Measurements from ENCODE around the gene MCF2L. TPM values are rescaled to one million over a fixed set of nuclear protein-coding genes. Genes with fewer than 3 reads are reported as not detected.

The MCF2L gene
- total RNA-seq, 2 experiments from 2014 or later: 2.8 to 16.4 TPM

DNA sequence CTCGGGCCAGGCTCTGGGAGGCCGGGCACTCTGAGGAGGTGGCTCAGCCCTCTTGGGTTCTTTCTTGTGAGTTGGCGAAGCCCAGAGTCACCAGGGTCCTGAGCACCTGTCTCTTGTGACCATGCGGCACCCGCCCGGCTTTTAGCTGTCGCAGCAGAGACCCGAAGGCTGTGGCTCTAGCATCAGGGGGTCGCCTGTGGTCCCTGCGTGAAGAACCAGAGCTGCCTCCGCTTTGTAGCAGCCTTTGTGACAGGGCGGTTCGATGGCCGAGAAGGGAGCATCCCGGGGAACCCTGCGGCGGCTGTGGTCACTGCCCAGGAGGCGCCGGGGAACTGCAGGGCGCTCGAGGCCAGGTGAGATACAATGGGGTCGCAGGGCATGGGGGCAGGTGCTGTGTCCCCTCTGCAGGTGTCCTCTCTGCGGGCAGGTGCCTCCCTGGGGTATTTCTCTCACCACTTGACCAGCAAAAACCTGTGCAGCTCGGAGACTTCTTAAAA lies 10.4 kb downstream of the MCF2L start:
- DNase-seq (ENCODE audit: low spot score): no peak
- no peak overlapping the region for H2AFZ ChIP-seq (ENCODE audit: low read length)
- no peak overlapping the region for H3K4me2 ChIP-seq (ENCODE audit: low read length)
- POLR2A ChIA-PET: no interaction called here
- H3K4me1 ChIP-seq (ENCODE audit: insufficient read depth, low read length, poor library complexity, severe bottlenecking): no peaks in the 10 kb centered on the region
- no peak for TF ChIP-seq EZH2phosphoT487 (IDR thresholded peaks at IDR 0.05; ENCODE audit: borderline replicate concordance, low read depth, low read length)
- TF ChIP-seq, protein P1, sequence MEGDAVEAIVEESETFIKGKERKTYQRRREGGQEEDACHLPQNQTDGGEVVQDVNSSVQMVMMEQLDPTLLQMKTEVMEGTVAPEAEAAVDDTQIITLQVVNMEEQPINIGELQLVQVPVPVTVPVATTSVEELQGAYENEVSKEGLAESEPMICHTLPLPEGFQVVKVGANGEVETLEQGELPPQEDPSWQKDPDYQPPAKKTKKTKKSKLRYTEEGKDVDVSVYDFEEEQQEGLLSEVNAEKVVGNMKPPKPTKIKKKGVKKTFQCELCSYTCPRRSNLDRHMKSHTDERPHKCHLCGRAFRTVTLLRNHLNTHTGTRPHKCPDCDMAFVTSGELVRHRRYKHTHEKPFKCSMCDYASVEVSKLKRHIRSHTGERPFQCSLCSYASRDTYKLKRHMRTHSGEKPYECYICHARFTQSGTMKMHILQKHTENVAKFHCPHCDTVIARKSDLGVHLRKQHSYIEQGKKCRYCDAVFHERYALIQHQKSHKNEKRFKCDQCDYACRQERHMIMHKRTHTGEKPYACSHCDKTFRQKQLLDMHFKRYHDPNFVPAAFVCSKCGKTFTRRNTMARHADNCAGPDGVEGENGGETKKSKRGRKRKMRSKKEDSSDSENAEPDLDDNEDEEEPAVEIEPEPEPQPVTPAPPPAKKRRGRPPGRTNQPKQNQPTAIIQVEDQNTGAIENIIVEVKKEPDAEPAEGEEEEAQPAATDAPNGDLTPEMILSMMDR (conservative IDR thresholded peaks at IDR 0.05; ENCODE audit: low read length): no peak
- CTCF ChIA-PET (ENCODE audit: unreplicated experiment): no interaction called here
- H3K79me2 ChIP-seq (ENCODE audit: insufficient read depth, low read depth, low read length): no peaks in the 10 kb centered on the region
- BruUV-seq (replicated peaks): no TSS peak
- H3K9me3 ChIP-seq (ENCODE audit: low read length): no peaks in the 10 kb centered on the region
- intact Hi-C loops (cut with micrococcal nuclease; ENCODE audit: unreplicated experiment): no loop called here
- no peaks in the 10 kb centered on the region for H4K20me1 ChIP-seq (ENCODE audit: insufficient read depth, low read length)
- H3K4me3 ChIP-seq (ENCODE audit: low read depth, low read length, poor library complexity, severe bottlenecking): no peak overlapping the region
- no peaks in the 10 kb centered on the region for H3K9me2 ChIP-seq (ENCODE audit: insufficient read depth, low read length)
- no peaks in the 10 kb centered on the region for H3K36me3 ChIP-seq (ENCODE audit: insufficient read depth, low read length)
- no peak overlapping the region for H3K27ac ChIP-seq (ENCODE audit: low read depth, low read length, poor library complexity, severe bottlenecking)

DNA sequence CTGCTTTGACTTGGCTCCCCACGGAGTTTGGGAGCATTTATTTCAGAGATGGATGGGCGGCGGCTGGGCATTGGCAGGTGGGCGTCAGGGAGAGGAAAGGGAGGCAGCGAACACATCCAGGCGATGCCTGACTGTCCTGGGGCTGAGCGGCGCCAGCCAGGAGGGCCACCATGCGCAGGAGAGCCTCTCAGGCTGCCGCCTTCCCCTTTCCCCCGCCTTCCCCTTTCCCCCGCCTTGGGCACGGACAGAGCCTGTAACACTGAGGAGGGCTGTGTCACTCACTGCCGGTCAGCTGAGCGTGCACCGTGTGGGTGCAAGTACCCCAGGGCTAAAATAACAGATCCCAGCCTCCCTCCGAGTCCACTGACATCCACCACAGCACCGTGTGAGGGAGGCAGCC lies 11.4 kb downstream of the MCF2L start:
- no peak for TF ChIP-seq EZH2phosphoT487 (IDR thresholded peaks at IDR 0.05; ENCODE audit: borderline replicate concordance, low read depth, low read length)
- TF ChIP-seq, protein P1 (conservative IDR thresholded peaks at IDR 0.05; ENCODE audit: low read length): no peak
- H3K4me1 ChIP-seq (ENCODE audit: insufficient read depth, low read length, poor library complexity, severe bottlenecking): no peaks in the 10 kb centered on the region
- BruUV-seq (replicated peaks): no TSS peak
- no peaks in the 10 kb centered on the region for H3K79me2 ChIP-seq (ENCODE audit: insufficient read depth, low read depth, low read length)
- H3K4me3 ChIP-seq (ENCODE audit: low read depth, low read length, poor library complexity, severe bottlenecking): no peak overlapping the region
- H2AFZ ChIP-seq (ENCODE audit: low read length): no peak overlapping the region
- no peaks in the 10 kb centered on the region for H3K9me3 ChIP-seq (ENCODE audit: low read length)
- intact Hi-C loops (cut with micrococcal nuclease; ENCODE audit: unreplicated experiment): no loop called here
- H3K9me2 ChIP-seq (ENCODE audit: insufficient read depth, low read length): no peaks in the 10 kb centered on the region
- no peaks in the 10 kb centered on the region for H3K36me3 ChIP-seq (ENCODE audit: insufficient read depth, low read length)
- H4K20me1 ChIP-seq (ENCODE audit: insufficient read depth, low read length): no peaks in the 10 kb centered on the region
- ChIA-PET POLR2A (no interaction called here), CTCF (ENCODE audit: unreplicated experiment) (no interaction called here)
- no peak overlapping the region for H3K27ac ChIP-seq (ENCODE audit: low read depth, low read length, poor library complexity, severe bottlenecking)
- H3K4me2 ChIP-seq (ENCODE audit: low read length): no peak overlapping the region
- DNase-seq (ENCODE audit: low spot score): no peak

DNA sequence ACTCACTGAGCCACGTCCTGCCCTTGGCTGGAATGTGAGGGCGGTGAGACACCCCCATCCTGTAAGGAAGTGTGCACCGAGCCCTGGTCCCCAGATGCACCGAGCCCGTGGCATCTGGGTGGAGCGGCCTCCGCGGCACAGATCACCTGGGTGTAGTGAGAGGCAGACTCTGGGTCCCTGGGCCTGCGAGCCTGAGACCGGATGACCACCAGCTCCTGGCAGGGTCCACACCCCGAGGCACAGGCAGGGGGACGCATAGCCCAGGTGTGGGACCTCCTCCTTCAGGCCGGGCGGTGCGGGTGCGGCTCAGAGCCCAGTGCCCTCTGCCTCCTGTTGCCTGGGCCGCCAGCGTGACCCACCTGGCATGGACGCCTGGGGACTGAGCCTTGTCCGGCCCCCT lies 12.4 kb downstream of the MCF2L start:
- TF ChIP-seq EZH2phosphoT487 (IDR thresholded peaks at IDR 0.05; ENCODE audit: borderline replicate concordance, low read depth, low read length): no peak
- TF ChIP-seq, protein P1 (conservative IDR thresholded peaks at IDR 0.05; ENCODE audit: low read length): no peak
- no peak for DNase-seq (ENCODE audit: low spot score)
- Histone ChIP-seq H3K4me3 (ENCODE audit: low read depth, low read length, poor library complexity, severe bottlenecking) (no peak overlapping the region), H3K4me1 (ENCODE audit: insufficient read depth, low read length, poor library complexity, severe bottlenecking) (no peaks in the 10 kb centered on the region), H3K9me3 (ENCODE audit: low read length) (no peaks in the 10 kb centered on the region), H2AFZ (ENCODE audit: low read length) (no peak overlapping the region), H3K79me2 (ENCODE audit: insufficient read depth, low read depth, low read length) (no peaks in the 10 kb centered on the region), H3K36me3 (ENCODE audit: insufficient read depth, low read length) (no peaks in the 10 kb centered on the region), H3K27ac (ENCODE audit: low read depth, low read length, poor library complexity, severe bottlenecking) (no peak overlapping the region), H3K4me2 (ENCODE audit: low read length) (no peak overlapping the region), H3K9me2 (ENCODE audit: insufficient read depth, low read length) (no peaks in the 10 kb centered on the region), H4K20me1 (ENCODE audit: insufficient read depth, low read length) (no peaks in the 10 kb centered on the region)
- intact Hi-C loops (cut with micrococcal nuclease; ENCODE audit: unreplicated experiment): no loop called here
- BruUV-seq (replicated peaks): no TSS peak
- CTCF ChIA-PET (ENCODE audit: unreplicated experiment): no interaction called here
- POLR2A ChIA-PET: no interaction called here

Measured in OCI-LY7 (cell line).